ENCODE data around the gene FPR2. TPM values are rescaled to one million over a fixed set of nuclear protein-coding genes. Genes with fewer than 3 reads are reported as not detected.
A peak's percentile ranks its signal among the peaks of the same experiment; 100 is the strongest.
"Not testable (repeated sequence)": the region's sequence is repeated elsewhere in the genome, so short reads cannot be mapped to it uniquely, and the experiment has no call there.

Gene FPR2
- total and polyA plus RNA-seq, 9 of the 15 experiments (the other 6 are each of a cell fraction or from before 2014, with no cell fraction given) = 0.03 to 0.15 (median 0.07) TPM; not detected in 6

DNA sequence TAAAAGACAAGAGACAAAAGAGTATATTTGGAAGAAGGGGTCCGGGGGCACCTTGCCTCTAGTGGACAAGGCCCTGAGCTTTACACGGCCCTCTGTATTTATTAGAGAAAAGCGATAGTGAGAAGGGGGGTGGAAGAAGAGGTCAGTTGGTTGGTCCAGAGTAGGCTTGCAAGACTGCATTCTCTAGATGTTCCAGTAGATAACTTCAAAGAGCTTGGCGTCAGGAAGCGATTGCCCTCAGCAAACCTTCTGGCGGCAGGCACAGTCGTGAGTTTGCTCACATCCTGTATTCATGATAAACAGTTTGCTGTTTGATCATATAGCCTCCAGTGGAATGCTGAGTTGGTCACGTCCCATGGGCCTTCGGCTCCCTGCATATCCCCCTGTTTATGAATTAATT lies 43.8 kb downstream of the FPR2 start (continued):
- TF ChIP-seq TEAD1 (CRISPR knock-in tag; IDR thresholded peaks at IDR 0.05) (peak in 1 of 2 experiments; percentile 87; a peak in 1 of 4 replicates), HDAC1 (IDR thresholded peaks at IDR 0.05) (0 out of 4 replicates have a peak, but pooled peaks of 1 of the 2 experiments have one; percentile 35), CBFA2T3 (IDR thresholded peaks at IDR 0.05) (peak; percentile 55), DMBX1 (CRISPR knock-in tag; IDR thresholded peaks at IDR 0.05; ENCODE audit: borderline replicate concordance) (peak; percentile 67), GMEB1 (CRISPR knock-in tag; IDR thresholded peaks at IDR 0.05) (0 out of 2 replicates have a peak, but pooled peaks have one; percentile 6), ATF1 (tag; IDR thresholded peaks at IDR 0.05) (peak; percentile 61), SMARCE1 (IDR thresholded peaks at IDR 0.05) (0 out of 2 replicates have a peak, but pooled peaks have one; percentile 17), MTA1 (IDR thresholded peaks at IDR 0.05; ENCODE audit: borderline replicate concordance) (peak; percentile 46; the same call in 1 of the 2 replicates), CBFA2T2 (conservative IDR thresholded peaks at IDR 0.05) (peak; percentile 30; the same call in 1 of the 2 replicates), ARID3A (IDR thresholded peaks at IDR 0.05; ENCODE audit: borderline replicate concordance, low read depth, low read length) (peak; percentile 49; the same call in 1 of the 2 replicates), NCOA1 (IDR thresholded peaks at IDR 0.05; ENCODE audit: low read depth) (0 out of 2 replicates have a peak, but pooled peaks have one; percentile 22), SOX6 (IDR thresholded peaks at IDR 0.05) (peak; percentile 58), NR4A1 (tag; IDR thresholded peaks at IDR 0.05) (peak; percentile 78), ZBTB40 (IDR thresholded peaks at IDR 0.05) (0 out of 2 replicates have a peak, but pooled peaks have one; percentile 15)
- not testable (repeated sequence) for TF ChIP-seq ATF1, NR4A1, ZBTB40 (CRISPR knock-in tag; IDR thresholded peaks at IDR 0.05)

Measured in K562 (cell line).